GM13976 (cell line): ENCODE data around the gene CYB5RL.
"Not testable (repeated sequence)": the region's sequence is repeated elsewhere in the genome, so short reads cannot be mapped to it uniquely, and the experiment has no call there.

Source experiments
- DNase-seq: peaks from one replicate; pipeline ENCODE4 v3.0.0; 2012; ENCODE audit warnings: low spot score
- CTCF ChIP-seq: IDR thresholded peaks from 2 replicates; pipeline ENCODE4 v1.5.1; 2012; ENCODE audit warnings: borderline replicate concordance, mild to moderate bottlenecking; ENCODE audit not compliant: insufficient read depth; ENCODE audit errors: extremely low read depth, missing control alignments, control extremely low read depth
- in situ Hi-C: fragments of 300-500 bp; cut with MboI; formaldehyde crosslinking; loops from one replicate; pipeline ENCODE4 v1.12.0; 2022; ENCODE audit warnings: low sequenced_read_pairs, mixed read lengths, inconsistent platforms; ENCODE audit not compliant: unreplicated experiment

CYB5RL gene

DNA sequence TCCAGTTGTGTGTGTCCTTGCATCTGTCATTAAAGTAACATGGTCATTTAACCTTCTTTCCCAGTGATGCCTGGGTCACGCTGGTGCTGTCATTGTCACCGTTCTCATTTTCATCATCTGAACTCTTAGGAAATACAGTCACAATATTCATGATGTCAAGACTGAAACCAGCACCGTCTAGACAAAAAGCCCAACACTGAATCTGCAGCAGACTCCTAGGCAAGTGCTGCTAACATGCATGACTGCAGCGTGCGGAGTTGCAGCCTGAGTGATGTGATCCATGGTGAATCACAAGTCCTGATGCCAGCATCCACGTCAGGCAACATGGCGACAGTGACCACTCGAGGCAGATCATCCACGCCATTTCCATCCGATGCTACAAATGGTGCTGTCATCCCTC is 37.8 kb upstream of the CYB5RL start:
- no peak for DNase-seq
- in situ Hi-C loops = no loop called here
- TF ChIP-seq CTCF = no peak

DNA sequence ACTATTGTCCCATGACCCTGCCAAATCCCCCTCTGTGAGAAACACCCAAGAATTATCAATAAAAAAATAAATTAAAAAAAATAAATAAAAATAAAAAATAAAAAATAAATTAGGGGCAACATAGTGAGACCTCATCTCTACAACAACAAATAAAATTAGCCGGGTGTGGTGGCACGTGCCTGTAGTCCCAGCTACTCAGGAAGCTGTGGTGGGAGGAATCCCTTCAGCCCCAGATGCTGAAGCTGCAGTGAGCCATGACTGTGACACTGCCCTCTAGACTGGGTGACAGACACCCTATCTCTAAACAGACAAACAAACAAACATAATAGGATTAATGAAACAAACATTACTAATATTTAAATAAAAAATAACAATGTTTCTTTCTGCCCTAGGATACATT is 34.5 kb upstream of the CYB5RL start:
- TF ChIP-seq CTCF = no peak
- DNase-seq = no peak
- in situ Hi-C loops = no loop called here

- DNase-seq, in situ Hi-C loops: not testable (repeated sequence)
These were observed 33.4 kb upstream of the CYB5RL start for GRCh38 chr1:54233196-54233595.

- no peak for DNase-seq
- in situ Hi-C loops = no loop called here
- TF ChIP-seq CTCF = no peak
These were observed 30.9 kb upstream of the CYB5RL start for GRCh38 chr1:54230507-54231339.

DNA sequence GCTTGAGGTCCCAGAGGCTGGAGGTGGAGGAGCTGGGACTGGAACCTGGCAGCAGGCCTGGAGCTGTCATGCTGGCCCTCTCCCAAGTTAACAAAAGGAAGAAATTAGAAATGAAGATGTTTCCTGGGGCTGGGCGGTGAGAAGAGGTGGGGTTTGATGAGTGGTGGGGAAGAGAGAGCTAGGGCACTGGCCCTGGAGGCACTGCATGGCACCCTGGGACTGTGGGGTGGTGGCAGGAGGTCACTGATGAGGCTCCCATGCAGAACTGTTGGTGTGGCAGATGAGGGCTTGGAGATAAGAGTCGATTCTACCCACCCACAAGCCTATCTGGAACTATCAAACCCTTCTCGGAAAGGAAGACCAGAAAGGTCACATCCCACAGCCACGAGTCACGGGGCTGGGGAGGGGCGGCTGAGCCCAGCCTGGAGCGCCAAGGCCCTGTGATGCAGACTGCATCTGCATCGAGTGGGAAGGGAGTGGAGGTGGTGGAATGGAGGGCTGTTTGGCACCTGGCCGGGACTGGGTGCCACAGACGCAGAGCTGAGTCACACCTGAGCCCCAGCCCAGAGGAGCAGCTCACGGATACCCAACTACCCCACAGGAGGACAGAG is 29.6 kb upstream of the CYB5RL start:
- in situ Hi-C loops = no loop called here
- DNase-seq = no peak
- TF ChIP-seq CTCF = no peak

DNA sequence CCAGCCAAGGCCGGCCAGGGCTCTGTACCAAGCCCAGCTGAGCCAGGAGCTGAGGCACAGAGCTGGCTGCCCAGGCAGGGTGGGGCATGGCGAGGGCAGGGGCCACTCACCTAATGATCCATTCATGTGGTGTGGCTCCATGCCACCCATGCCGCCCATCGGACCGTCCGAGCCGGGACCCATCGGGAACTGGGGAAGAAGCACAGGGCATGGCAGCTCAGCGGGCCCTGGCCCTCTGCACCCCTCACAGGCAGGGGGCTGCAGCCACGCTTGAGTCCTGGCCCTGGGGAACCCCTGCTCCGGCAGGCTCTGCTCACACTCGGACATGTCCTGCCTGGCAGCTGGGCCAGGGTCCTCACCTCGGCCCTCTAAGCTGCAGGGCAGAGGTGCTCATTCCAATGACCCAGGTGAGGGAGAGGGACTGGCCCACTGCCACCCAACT is 28.8 kb upstream of the CYB5RL start:
- DNase-seq = no peak
- in situ Hi-C loops = no loop called here
- no peak for TF ChIP-seq CTCF

DNA sequence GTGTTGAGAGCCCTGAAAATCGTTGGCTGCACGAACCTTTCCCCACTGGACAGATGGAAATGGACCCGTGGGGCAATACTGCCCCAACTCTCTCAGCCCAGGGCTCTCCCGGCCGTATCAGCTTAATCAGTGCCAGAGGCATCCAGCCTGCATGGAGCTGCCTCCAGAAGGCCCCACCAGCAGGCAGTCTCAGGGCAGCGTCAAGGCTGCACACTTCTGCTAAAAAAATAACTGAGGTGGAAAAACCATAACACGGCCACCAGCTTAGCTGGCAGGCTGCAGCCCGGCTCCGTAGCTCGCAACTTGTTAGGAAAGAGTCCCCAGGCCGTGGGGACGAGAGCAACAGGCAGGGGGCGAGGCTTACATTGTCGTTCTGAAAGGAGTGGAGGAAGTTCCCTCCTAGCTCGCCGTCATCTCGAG is 28.1 kb upstream of the CYB5RL start:
- TF ChIP-seq CTCF = no peak
- in situ Hi-C loops = no loop called here
- DNase-seq = peak; percentile 23
